DMS79 (cell line): ENCODE measurements around the gene ANTXR1.
"Not testable (repeated sequence)": the region's sequence is repeated elsewhere in the genome, so short reads cannot be mapped to it uniquely, and the experiment has no call there.

Experiments used
- DNase-seq: peaks from one replicate; lab custom pipeline; 2025; lab: John Stamatoyannopoulos, UW

The ANTXR1 gene

GRCh38 chr2:69237070-69237670 is 224.2 kb downstream of the ANTXR1 start:
- DNase-seq = no peak

GRCh38 chr2:69238449-69239031 is 225.6 kb downstream of the ANTXR1 start:
- no peak for DNase-seq

DNA sequence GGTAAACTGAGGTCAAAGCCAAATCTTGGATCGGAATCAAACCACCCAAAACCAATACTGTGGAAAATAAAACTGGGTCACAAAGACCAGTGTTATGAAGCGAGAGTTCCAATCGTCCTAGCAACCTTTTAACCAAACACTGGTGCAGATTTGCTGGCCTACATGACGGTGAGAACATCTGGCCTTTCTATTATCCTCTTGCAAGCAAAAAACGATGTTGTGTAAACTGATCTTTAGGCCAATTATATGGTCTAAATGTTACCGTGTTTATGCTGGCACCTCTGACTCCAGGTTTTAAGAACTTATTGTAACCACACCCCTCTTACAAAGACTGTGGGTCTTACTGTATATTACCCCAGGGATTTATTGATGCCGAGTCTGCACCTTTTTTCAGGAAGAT is 228.1 kb downstream of the ANTXR1 start:
- DNase-seq = no peak

- DNase-seq = no peak
These were observed 228.9 kb downstream of the ANTXR1 start for GRCh38 chr2:69241664-69242514.

GRCh38 chr2:69242651-69243051 is 229.7 kb downstream of the ANTXR1 start:
- no peak for DNase-seq

DNA sequence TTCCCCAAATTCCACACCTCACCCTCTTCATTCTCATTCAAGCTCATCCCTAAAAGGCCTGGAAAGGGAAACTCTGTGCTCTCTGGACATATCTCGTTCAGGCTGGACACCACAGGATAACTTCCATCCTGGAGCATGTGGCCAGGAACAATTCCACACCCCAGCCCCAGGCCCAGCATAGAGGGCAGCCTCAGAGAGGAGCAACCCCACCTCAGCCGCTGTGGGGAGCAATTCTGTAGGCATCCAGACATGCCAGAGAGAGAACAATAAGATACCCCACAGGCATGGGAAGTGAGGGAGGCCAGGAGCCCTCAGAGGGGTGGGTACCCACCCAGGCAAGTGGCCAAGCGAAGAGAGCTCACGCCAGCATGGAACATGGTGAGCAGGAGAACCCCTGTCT is 230.7 kb downstream of the ANTXR1 start:
- no peak for DNase-seq

- DNase-seq = no peak
These were observed 231.9 kb downstream of the ANTXR1 start for GRCh38 chr2:69244882-69245281.

DNA sequence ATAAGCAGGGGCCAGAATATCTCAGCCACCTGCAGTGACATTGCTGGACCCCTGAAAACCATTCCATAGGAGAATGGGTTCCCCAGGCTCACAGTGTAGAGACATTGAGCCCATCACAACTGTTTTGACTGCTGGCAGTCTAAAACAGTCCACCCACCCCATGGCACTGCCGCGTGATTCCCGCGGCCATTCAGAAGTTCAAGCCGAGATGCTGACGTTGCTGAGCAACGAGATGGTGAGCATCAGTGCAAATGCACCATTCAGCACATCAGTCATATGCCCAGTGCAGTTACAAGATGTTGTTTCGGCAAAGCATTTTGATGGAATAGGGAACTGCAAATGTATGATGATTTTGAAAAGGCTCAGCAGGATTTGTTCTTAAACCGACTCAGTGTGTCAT is 234.6 kb downstream of the ANTXR1 start:
- no peak for DNase-seq

DNA sequence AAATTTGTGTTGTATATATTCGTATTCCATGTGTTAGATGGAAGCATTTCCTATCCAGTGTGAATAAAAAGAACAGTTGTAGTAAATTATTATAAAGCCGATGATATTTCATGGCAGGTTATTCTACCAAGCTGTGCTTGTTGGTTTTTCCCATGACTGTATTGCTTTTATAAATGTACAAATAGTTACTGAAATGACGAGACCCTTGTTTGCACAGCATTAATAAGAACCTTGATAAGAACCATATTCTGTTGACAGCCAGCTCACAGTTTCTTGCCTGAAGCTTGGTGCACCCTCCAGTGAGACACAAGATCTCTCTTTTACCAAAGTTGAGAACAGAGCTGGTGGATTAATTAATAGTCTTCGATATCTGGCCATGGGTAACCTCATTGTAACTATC is 235.3 kb downstream of the ANTXR1 start:
- no peak for DNase-seq

DNA sequence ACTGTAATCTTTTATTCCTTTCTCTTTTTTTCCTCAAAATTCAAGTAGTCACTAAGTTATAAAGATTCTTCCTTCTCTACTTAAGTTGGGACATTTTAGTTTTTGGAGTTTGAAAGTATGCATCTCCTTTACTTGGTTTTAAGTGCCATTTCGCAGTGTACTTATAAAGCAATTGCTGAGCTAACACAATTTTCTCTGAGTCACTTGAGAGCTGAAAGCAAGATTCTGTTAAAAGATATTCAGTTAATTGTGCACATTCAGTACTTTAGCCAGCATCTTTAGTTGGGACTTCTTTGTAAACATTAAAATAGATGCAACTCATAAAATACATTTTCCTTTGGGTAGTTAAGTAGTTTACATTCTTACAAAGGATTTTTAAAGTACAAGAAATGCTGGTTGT is 238.0 kb downstream of the ANTXR1 start:
- DNase-seq = no peak

- no peak for DNase-seq
These were observed 239.0 kb downstream of the ANTXR1 start for GRCh38 chr2:69251943-69252342.

GRCh38 chr2:69253112-69253511 is 240.1 kb downstream of the ANTXR1 start:
- DNase-seq = no peak

- DNase-seq = peak; percentile 72
These were observed 240.8 kb downstream of the ANTXR1 start for GRCh38 chr2:69253611-69254301.

GRCh38 chr2:69255760-69256159 is 242.8 kb downstream of the ANTXR1 start:
- DNase-seq = no peak

GRCh38 chr2:69259994-69260591 is 247.1 kb downstream of the ANTXR1 start:
- not testable (repeated sequence) for DNase-seq

GRCh38 chr2:69260666-69261065 is 247.7 kb downstream of the ANTXR1 start:
- no peak for DNase-seq

GRCh38 chr2:69269330-69269729 is 256.4 kb downstream of the ANTXR1 start:
- no peak for DNase-seq

DNA sequence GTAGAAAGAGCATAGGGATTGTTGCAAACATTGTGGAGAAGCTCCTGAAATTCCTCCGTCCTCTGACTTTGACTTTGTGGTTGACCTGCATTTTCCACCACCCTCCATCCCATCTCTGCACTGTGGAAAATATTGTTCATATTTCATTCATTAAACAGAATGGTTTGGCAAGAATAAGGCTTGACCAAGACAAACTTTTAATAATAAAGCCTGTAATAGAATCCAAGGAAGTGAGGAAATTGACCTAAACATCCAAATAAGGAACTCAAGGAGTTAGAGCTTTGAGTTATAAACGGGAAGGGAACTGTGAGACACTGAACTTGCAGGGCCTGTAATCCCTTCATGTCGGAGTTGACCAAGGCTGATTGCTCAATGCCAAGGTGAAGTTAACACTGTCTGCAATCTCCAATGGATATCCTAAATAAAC is 258.9 kb downstream of the ANTXR1 start:
- no peak for DNase-seq

GRCh38 chr2:69272803-69273471 is 260.0 kb downstream of the ANTXR1 start:
- no peak for DNase-seq

DNA sequence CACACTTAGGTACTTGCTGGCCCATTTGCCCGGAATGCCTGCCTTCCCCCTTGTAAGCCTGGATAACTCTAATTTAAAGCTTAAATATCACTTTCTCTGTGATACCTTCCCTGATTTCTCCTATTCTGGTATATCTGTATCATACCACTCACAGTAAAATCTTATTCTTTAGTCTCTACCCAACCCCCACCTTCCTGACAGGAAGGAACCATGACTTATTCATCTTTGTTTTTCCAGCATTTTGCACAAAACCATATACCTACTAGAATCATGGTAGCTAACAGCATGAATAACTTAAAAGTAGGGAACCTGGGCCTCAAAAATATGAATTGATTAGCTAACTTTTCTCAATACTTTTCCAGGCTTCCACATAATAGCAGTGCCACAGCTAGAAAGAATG is 262.5 kb downstream of the ANTXR1 start:
- DNase-seq = no peak

- peak; percentile 22 for DNase-seq
These were observed 265.4 kb downstream of the ANTXR1 start for GRCh38 chr2:69278366-69278765.

- DNase-seq = no peak
These were observed 266.2 kb downstream of the ANTXR1 start for GRCh38 chr2:69279211-69279610.
